Measurements from ENCODE around the gene CD109. TPM values are rescaled to one million over a fixed set of nuclear protein-coding genes. Genes with fewer than 3 reads are reported as not detected.

CD109 gene
- total and polyA plus RNA-seq, 10 of the 15 experiments (the other 5 are each of a cell fraction or from before 2014, with no cell fraction given): 0.27 to 4.4 (median 2.1) TPM

GRCh38 chr6:73655341-73655917 is 40.6 kb upstream of the CD109 start:
- Histone ChIP-seq H3K27me3 (replicated peaks in 1 of 2; ENCODE audit: control insufficient read depth in 2 of 2, insufficient read depth in 2 of 2, low read length in 1 of 2) (no peaks in the 10 kb centered on the region), H3K9ac (ENCODE audit: control insufficient read depth, insufficient read depth, low read length) (no peak overlapping the region), H3K36me3 (ENCODE audit: control insufficient read depth in 2 of 2, insufficient read depth in 2 of 2, low read length in 1 of 2) (no peaks in the 10 kb centered on the region), H2AFZ (ENCODE audit: control insufficient read depth, low read depth, low read length) (peak overlapping the region; percentile 99), H3K27ac (ENCODE audit: control insufficient read depth, insufficient read depth) (no peak overlapping the region), H3K4me3 (peak overlapping the region; percentile 83; the same call in 1 of the 2 replicates), H3K4me2 (ENCODE audit: control insufficient read depth, insufficient read depth) (peak overlapping the region; percentile 96), H4K20me1 (ENCODE audit: control insufficient read depth, insufficient read depth) (no peaks in the 10 kb centered on the region), H3K79me2 (ENCODE audit: control insufficient read depth, insufficient read depth, low read length) (peaks cover 7% of the 10 kb centered on the region), H3K9me3 (replicated peaks; ENCODE audit: control insufficient read depth, insufficient read depth, low read length) (no peaks in the 10 kb centered on the region), H3K4me1 (ENCODE audit: control insufficient read depth, insufficient read depth, low read length) (no peaks in the 10 kb centered on the region)
- BruUV-seq (replicated peaks): no TSS peak
- WGBS (ENCODE audit: insufficient coverage, insufficient replicate concordance, low lambda C conversion rate, missing lambda C conversion rate): 91% methylated on average over 2 of the region's 2 CpGs
- ChIA-PET POLR2A (interaction anchor here (1.5 to 1.9 kb wide), 2 partner anchors 69 to 183 kb away, joined by 3 to 9 read pairs; no protein-coding TSS in a partner anchor), CTCF (interaction anchor here (3.7 kb wide), 1 partner anchor 78 kb away, joined by 28 read pairs; no protein-coding TSS in a partner anchor), SMC1A (ENCODE audit: uncharacterized antibody, unreplicated experiment) (interaction anchor here (1.6 to 4.7 kb wide), 2 partner anchors 17 to 141 kb away, joined by 6 to 31 read pairs; no protein-coding TSS in a partner anchor), RAD21 (ENCODE audit: unreplicated experiment) (no interaction called here)
- TF ChIP-seq, protein P1, sequence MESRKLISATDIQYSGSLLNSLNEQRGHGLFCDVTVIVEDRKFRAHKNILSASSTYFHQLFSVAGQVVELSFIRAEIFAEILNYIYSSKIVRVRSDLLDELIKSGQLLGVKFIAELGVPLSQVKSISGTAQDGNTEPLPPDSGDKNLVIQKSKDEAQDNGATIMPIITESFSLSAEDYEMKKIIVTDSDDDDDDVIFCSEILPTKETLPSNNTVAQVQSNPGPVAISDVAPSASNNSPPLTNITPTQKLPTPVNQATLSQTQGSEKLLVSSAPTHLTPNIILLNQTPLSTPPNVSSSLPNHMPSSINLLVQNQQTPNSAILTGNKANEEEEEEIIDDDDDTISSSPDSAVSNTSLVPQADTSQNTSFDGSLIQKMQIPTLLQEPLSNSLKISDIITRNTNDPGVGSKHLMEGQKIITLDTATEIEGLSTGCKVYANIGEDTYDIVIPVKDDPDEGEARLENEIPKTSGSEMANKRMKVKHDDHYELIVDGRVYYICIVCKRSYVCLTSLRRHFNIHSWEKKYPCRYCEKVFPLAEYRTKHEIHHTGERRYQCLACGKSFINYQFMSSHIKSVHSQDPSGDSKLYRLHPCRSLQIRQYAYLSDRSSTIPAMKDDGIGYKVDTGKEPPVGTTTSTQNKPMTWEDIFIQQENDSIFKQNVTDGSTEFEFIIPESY (IDR thresholded peaks at IDR 0.05): no peak
- TF ChIP-seq IRF3 (IDR thresholded peaks at IDR 0.05) (no peak), MYC (IDR thresholded peaks at IDR 0.05; ENCODE audit: insufficient read depth, insufficient read length, insufficient replicate concordance, low read length, severe bottlenecking) (no peak), TARDBP (IDR thresholded peaks at IDR 0.05; ENCODE audit: borderline replicate concordance) (no peak), RBBP5 (conservative IDR thresholded peaks at IDR 0.05) (no peak), SMC3 (IDR thresholded peaks at IDR 0.05; ENCODE audit: borderline replicate concordance, low read length) (no peak)
- TF ChIP-seq, protein P2, sequence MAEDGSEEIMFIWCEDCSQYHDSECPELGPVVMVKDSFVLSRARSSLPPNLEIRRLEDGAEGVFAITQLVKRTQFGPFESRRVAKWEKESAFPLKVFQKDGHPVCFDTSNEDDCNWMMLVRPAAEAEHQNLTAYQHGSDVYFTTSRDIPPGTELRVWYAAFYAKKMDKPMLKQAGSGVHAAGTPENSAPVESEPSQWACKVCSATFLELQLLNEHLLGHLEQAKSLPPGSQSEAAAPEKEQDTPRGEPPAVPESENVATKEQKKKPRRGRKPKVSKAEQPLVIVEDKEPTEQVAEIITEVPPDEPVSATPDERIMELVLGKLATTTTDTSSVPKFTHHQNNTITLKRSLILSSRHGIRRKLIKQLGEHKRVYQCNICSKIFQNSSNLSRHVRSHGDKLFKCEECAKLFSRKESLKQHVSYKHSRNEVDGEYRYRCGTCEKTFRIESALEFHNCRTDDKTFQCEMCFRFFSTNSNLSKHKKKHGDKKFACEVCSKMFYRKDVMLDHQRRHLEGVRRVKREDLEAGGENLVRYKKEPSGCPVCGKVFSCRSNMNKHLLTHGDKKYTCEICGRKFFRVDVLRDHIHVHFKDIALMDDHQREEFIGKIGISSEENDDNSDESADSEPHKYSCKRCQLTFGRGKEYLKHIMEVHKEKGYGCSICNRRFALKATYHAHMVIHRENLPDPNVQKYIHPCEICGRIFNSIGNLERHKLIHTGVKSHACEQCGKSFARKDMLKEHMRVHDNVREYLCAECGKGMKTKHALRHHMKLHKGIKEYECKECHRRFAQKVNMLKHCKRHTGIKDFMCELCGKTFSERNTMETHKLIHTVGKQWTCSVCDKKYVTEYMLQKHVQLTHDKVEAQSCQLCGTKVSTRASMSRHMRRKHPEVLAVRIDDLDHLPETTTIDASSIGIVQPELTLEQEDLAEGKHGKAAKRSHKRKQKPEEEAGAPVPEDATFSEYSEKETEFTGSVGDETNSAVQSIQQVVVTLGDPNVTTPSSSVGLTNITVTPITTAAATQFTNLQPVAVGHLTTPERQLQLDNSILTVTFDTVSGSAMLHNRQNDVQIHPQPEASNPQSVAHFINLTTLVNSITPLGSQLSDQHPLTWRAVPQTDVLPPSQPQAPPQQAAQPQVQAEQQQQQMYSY (CRISPR knock-in tag; IDR thresholded peaks at IDR 0.05): no peak
- TF ChIP-seq, protein P3, sequence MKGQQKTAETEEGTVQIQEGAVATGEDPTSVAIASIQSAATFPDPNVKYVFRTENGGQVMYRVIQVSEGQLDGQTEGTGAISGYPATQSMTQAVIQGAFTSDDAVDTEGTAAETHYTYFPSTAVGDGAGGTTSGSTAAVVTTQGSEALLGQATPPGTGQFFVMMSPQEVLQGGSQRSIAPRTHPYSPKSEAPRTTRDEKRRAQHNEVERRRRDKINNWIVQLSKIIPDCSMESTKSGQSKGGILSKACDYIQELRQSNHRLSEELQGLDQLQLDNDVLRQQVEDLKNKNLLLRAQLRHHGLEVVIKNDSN (IDR thresholded peaks at IDR 0.05; ENCODE audit: borderline replicate concordance, extremely low read length, insufficient read depth, low read depth, low read length): no peak
- TF ChIP-seq, protein P4, sequence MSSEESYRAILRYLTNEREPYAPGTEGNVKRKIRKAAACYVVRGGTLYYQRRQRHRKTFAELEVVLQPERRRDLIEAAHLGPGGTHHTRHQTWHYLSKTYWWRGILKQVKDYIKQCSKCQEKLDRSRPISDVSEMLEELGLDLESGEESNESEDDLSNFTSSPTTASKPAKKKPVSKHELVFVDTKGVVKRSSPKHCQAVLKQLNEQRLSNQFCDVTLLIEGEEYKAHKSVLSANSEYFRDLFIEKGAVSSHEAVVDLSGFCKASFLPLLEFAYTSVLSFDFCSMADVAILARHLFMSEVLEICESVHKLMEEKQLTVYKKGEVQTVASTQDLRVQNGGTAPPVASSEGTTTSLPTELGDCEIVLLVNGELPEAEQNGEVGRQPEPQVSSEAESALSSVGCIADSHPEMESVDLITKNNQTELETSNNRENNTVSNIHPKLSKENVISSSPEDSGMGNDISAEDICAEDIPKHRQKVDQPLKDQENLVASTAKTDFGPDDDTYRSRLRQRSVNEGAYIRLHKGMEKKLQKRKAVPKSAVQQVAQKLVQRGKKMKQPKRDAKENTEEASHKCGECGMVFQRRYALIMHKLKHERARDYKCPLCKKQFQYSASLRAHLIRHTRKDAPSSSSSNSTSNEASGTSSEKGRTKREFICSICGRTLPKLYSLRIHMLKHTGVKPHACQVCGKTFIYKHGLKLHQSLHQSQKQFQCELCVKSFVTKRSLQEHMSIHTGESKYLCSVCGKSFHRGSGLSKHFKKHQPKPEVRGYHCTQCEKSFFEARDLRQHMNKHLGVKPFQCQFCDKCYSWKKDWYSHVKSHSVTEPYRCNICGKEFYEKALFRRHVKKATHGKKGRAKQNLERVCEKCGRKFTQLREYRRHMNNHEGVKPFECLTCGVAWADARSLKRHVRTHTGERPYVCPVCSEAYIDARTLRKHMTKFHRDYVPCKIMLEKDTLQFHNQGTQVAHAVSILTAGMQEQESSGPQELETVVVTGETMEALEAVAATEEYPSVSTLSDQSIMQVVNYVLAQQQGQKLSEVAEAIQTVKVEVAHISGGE (CRISPR knock-in tag; IDR thresholded peaks at IDR 0.05): no peak
- intact Hi-C loops (cut with micrococcal nuclease; ENCODE audit: unreplicated experiment): no loop called here
- DNase-seq (ENCODE audit: low read depth, low spot score) (no peak), ATAC-seq (no peak), FAIRE-seq (no peak)
- in situ Hi-C loops (cut with MboI): no loop called here
